HG03575 (cell line): Measurements from ENCODE around the gene TEX2.
"Not testable (repeated sequence)": the region's sequence is repeated elsewhere in the genome, so short reads cannot be mapped to it uniquely, and the experiment has no call there.

ENCODE experiments used
- ATAC-seq: cut with Tn5 transposase; IDR thresholded peaks from one replicate; pipeline ENCODE4 v1.9.1; 2021; ENCODE audit not compliant: unreplicated experiment, insufficient number of reproducible peaks, low FRiP score; ENCODE audit errors: extremely low read depth

Gene TEX2

GRCh38 chr17:64171041-64171440 lies 92.0 kb downstream of the TEX2 start:
- no peak for ATAC-seq

- no peak for ATAC-seq
Observed at GRCh38 chr17:64170286-64170685, 92.8 kb downstream of the TEX2 start.

GRCh38 chr17:64167666-64168065 lies 95.4 kb downstream of the TEX2 start:
- ATAC-seq = not testable (repeated sequence)

- no peak for ATAC-seq
Observed at GRCh38 chr17:64166876-64167275, 96.2 kb downstream of the TEX2 start.

DNA sequence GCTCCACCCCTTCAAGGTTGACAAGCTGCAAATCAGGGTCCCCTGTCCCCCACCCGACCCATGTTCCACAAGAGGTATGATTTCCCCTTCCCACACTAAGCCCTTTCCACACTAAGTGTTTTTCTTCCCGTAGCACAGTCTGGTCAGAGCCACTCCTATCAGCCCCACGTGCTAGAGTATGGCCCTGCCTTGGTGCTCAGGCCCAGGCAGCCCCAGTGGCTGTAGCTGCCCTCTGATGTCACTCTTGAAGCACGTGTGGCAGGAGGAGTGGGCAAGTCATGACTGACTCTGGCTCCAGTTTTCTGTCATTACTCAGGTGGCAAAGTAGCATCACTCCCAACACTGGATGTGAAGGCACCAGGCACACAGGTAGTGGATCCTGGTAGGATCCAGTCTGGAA lies 97.7 kb downstream of the TEX2 start:
- no peak for ATAC-seq

DNA sequence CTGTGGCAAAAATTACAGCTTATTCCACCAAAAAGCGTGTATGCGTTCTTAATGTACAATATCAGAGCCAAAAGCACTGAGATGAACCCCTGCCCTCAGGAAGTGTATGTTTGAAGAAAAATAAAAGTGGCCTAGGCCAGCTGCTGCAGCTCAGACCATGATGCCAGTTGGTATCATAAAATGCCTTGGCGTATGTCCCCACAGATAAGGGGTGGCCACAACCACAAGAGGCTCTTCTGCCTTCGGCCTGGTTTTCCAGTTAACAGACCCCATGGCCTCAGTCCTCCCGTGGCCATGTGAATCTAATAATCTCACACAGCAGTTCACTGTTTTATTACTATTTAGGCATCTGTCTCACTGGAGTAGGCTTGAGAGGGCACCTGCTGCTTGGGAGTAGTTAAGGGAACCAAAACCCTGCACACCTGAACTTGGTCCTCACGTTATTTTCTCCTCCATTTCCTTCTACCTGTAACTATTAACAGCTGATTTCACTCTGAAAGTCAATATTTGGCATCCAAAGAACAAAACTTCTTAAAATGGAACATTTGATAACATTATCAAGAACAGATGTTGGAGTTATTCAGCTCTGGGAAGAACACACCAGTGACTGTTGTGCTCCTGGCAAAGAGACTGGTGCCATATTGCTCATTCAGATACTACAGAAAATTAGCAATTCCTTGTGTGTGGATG lies 98.3 kb downstream of the TEX2 start:
- no peak for ATAC-seq

- no peak for ATAC-seq
Observed at GRCh38 chr17:64163468-64163867, 99.6 kb downstream of the TEX2 start.

- ATAC-seq = no peak
Observed at GRCh38 chr17:64162554-64162953, 100.5 kb downstream of the TEX2 start.

DNA sequence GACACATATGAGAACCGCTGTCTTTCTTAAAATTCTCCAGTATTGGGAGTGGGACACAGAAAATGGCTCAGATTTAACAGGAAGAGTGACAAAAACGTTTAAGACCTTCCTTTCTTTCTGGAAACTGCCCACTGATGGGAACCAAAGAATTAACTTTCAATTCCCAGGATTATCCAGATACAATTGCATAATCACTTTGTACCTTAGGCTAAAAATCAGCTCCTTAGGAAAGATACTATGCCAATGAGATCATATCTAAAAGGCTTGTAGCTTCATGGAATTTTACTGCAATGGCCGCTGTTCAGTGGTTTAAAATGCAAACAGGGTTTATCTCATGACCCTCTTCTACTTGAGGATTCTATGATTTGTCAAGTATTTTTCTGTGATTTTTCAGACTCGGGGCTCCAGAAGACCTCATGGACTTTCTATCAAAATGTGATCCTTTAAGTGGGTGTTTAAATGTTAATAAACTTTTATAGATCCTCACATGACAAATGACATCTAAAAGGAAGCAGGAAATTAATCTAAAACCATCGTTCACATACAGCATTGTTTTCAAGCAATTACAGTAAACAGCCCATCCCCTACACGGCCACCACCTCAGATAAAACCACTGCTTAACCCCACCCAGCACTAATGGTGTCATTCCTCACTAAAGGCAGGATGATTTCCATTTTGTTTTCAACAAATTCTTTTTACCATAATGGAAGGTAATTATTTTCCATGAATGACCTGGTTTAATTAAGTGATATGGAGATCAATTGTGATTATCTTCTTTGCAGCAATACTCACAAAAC lies 101.5 kb downstream of the TEX2 start:
- no peak for ATAC-seq

GRCh38 chr17:64160378-64160777 lies 102.7 kb downstream of the TEX2 start:
- no peak for ATAC-seq

DNA sequence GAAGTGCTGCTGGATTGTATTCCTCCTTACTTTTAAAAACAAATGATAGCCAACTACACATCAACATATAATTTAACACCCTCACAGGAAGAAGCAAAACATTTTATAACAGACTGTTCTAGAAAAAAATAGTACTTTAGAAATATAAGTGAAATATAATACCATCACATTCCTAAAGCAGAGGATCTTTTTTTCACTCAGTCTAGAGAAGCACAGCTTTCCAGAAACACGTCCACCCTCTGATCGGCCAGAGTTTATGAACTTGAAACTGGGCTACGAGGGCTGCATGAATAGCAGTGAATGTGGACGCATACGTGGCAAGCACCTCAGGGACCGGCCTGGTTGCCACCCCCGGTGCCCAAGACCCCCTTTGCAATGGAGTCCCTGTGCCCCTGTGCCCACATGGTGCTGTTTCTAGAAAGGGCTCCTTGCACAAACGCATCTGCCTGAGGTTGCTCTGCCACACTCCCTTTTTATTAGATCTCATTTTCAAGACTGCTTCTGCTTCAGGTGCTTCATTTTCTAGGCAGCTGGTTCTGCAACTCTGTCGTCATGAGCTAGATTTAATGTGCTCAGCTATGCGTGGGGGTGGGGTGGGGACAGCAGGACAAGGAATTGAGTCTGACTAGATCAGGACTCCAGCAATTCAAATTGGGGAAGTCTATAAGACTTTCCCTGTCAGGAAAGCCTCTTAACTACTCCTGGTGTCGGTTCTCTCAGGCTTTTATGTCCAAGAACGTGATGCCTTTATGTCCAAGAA lies 104.0 kb downstream of the TEX2 start:
- ATAC-seq = no peak

DNA sequence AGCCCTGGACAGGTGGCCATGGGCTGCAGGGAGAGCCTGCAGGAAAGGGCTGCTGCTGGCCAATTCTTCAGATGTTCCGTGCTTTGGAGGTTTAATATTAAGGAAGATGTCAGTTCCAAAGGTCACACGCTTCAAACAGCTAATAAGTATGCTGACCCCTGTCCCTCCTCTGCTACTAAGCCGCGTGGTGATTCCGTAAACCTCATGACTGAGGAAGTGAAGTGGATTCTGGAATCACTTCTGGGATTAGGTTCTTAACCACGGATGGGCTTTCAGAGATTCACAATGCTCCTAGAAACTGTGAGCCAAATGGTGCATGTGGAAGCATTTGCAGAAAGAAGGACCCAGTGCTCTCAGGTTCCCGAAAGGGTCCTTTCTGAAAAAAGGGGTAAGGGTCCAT lies 104.7 kb downstream of the TEX2 start:
- ATAC-seq = no peak

DNA sequence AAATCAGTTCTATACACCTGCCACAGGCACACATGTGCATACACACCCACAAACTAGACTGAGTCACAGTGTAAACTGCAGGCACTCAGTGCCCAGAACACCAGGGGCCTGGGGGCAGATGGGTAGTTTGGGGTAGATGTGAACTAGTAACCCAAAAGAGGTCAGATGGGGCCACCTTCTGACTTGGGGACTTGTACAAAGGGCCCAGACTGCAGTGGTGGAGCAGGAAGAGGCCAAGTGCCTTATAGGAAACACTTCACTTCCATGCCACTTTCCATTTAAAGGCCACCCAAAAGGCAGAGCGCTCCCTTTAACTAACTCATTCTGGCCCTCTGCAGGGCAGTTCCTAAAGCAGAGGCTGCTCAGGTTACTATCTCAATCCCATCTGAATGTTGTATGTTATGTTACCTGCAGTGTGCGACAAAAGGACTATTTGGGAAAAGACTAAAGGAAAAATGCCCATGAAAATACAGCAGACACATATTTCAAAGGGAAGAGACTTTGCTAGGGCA lies 105.3 kb downstream of the TEX2 start:
- no peak for ATAC-seq

DNA sequence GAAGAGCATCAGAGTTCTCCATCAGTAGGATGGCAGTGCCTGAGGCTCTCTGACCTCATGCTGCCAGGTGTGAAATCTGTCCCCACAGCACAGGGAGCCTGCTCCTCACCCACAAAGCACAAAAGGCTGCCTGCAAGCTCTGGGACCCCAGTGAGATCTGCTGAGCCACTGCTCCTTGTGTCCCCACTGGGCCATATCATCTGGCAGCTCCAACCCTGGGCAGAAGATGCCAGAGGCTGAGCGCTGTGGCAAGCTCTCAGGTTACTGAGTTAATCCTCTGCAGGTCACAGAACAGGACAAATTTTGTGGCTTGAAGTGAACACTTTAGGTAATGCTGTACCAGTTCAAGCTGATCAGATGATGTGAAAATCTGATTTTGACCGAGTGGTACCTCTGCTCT lies 106.4 kb downstream of the TEX2 start:
- ATAC-seq = no peak

DNA sequence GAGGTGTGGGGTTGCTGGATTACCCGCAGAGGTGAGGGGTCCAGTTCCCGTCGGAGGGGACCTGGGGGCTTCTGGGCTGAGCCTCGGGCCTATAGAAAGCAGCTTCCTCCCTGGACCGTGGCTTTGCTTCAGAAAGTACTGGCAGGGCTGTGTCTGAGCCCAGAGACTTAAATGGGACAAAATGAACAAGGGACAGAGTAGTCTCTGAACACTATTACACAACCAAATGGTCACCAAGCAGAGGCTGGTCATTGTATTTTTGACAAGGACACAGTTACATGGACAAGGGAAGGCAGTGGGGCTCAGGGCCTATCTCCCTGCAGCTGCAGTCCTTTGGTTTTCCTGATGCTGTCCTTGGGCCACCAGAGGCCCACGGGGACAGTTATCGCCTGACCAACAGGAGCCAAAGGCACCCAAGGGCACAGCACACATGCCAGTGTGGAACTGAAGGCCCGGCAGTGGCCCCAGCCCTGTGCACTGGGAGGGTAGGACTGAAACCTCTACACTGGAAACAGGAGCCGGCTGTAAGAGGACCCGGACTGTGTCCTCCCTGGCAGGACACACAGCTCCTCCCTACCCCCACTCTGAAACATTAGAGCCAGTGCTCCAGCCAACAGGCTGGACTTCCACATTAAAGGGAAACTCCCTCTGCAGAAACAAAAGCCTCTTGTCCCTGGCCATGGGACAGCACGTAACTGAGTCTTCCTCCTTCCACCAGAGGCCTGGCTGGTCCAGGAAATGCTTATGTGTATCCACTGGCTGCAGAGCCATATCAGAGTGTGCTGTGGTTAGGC lies 107.1 kb downstream of the TEX2 start:
- ATAC-seq = no peak

GRCh38 chr17:64155129-64155528 lies 107.9 kb downstream of the TEX2 start:
- no peak for ATAC-seq

DNA sequence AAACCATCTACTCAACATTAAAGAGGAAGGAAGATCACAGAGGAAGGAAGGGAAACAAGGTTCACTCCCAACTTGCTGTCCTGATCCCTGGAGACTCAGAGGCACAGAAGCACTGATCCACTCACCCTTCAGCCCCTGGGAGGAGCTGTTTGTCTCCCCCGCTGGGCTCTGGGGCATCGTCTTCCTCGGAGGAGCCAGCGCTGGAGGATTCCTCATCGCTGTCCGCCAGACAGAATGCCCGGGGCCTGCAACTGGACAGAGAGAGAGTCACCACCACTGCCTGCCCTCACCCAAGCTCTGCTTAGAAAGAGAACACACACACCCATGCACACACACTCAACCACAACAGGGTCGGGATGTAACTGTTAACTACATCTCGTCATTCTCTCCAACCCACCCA lies 108.3 kb downstream of the TEX2 start:
- no peak for ATAC-seq

DNA sequence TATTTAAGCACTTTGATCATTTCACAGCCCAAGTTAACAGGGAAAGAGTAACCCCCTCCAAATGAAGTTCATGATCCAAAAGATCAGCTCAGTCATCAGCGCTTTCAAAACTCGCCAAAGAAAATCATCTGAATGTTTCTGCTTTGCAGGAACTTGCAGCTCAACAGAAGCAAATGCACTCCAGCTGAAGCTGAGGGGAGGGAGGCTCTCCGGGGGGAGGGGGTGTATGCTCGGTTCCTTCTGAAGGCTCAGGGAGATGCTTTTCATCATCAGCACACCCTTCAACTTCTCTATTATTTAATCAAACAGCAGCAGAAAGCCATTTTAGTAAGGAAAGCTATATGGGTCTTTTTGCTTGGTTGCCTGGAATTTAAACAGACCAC lies 108.8 kb downstream of the TEX2 start:
- ATAC-seq = no peak
